ENCODE measurements around the gene ALK.

ALK gene

GRCh38 chr2:29229640-29230039 is 691.7 kb downstream of the ALK start:
- H3K4me1 ChIP-seq (ENCODE audit: control insufficient read depth, insufficient read depth, low read length, poor library complexity, severe bottlenecking), result no peaks in the 10 kb centered on the region
- no peaks in the 10 kb centered on the region for H3K27me3 ChIP-seq (replicated peaks; ENCODE audit: control insufficient read depth, insufficient read depth, low read length, poor library complexity, severe bottlenecking)
- H3K27ac ChIP-seq (ENCODE audit: insufficient read depth, low read length, poor library complexity, severe bottlenecking), result no peak overlapping the region
- H3K36me3 ChIP-seq (ENCODE audit: control insufficient read depth, insufficient read depth, low read length), result no peaks in the 10 kb centered on the region
- H3K9me3 ChIP-seq (ENCODE audit: control insufficient read depth, low read length), result no peaks in the 10 kb centered on the region
- DNase-seq, result no peak
- H3K4me3 ChIP-seq (ENCODE audit: insufficient read depth, low read depth, low read length, poor library complexity, severe bottlenecking), result no peak overlapping the region

- Histone ChIP-seq H3K4me1 (ENCODE audit: control insufficient read depth, insufficient read depth, low read length, poor library complexity, severe bottlenecking) (no peaks in the 10 kb centered on the region), H3K27ac (ENCODE audit: insufficient read depth, low read length, poor library complexity, severe bottlenecking) (no peak overlapping the region), H3K4me3 (ENCODE audit: insufficient read depth, low read depth, low read length, poor library complexity, severe bottlenecking) (no peak overlapping the region), H3K27me3 (replicated peaks; ENCODE audit: control insufficient read depth, insufficient read depth, low read length, poor library complexity, severe bottlenecking) (no peaks in the 10 kb centered on the region), H3K36me3 (ENCODE audit: control insufficient read depth, insufficient read depth, low read length) (no peaks in the 10 kb centered on the region), H3K9me3 (ENCODE audit: control insufficient read depth, low read length) (no peaks in the 10 kb centered on the region)
- DNase-seq, result no peak
These were observed 692.4 kb downstream of the ALK start for GRCh38 chr2:29228947-29229346.

GRCh38 chr2:29227935-29228675 is 693.3 kb downstream of the ALK start:
- Histone ChIP-seq H3K9me3 (ENCODE audit: control insufficient read depth, low read length) (no peaks in the 10 kb centered on the region), H3K36me3 (ENCODE audit: control insufficient read depth, insufficient read depth, low read length) (no peaks in the 10 kb centered on the region), H3K27ac (ENCODE audit: insufficient read depth, low read length, poor library complexity, severe bottlenecking) (no peak overlapping the region), H3K27me3 (replicated peaks; ENCODE audit: control insufficient read depth, insufficient read depth, low read length, poor library complexity, severe bottlenecking) (no peaks in the 10 kb centered on the region), H3K4me1 (ENCODE audit: control insufficient read depth, insufficient read depth, low read length, poor library complexity, severe bottlenecking) (no peaks in the 10 kb centered on the region), H3K4me3 (ENCODE audit: insufficient read depth, low read depth, low read length, poor library complexity, severe bottlenecking) (no peak overlapping the region)
- DNase-seq, result no peak

DNA sequence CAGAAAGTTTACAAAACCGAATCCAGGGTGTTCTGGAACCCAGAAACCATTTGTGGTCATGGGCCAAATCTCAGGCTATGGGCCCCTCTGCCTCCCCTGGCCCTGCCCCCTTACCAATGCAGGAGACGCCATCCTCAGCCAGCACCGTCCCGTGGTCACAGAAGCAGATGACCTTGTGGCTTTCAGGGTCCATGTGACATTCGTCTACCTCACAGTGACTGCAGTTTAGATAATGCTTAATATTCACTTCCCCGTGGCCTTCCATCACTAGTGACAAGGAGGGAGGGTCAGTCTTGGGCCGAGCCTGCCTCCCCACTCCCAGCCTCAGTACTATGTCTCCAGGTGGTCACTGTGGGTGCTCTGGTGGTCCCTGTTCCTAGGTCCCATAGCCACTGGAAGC is 694.6 kb downstream of the ALK start:
- Histone ChIP-seq H3K36me3 (ENCODE audit: control insufficient read depth, insufficient read depth, low read length) (no peaks in the 10 kb centered on the region), H3K27me3 (replicated peaks; ENCODE audit: control insufficient read depth, insufficient read depth, low read length, poor library complexity, severe bottlenecking) (no peaks in the 10 kb centered on the region), H3K27ac (ENCODE audit: insufficient read depth, low read length, poor library complexity, severe bottlenecking) (no peak overlapping the region), H3K4me1 (ENCODE audit: control insufficient read depth, insufficient read depth, low read length, poor library complexity, severe bottlenecking) (no peaks in the 10 kb centered on the region), H3K4me3 (ENCODE audit: insufficient read depth, low read depth, low read length, poor library complexity, severe bottlenecking) (no peak overlapping the region), H3K9me3 (ENCODE audit: control insufficient read depth, low read length) (no peaks in the 10 kb centered on the region)
- DNase-seq, result no peak

- DNase-seq, result no peak
- Histone ChIP-seq H3K4me3 (ENCODE audit: insufficient read depth, low read depth, low read length, poor library complexity, severe bottlenecking) (no peak overlapping the region), H3K27me3 (replicated peaks; ENCODE audit: control insufficient read depth, insufficient read depth, low read length, poor library complexity, severe bottlenecking) (no peaks in the 10 kb centered on the region), H3K27ac (ENCODE audit: insufficient read depth, low read length, poor library complexity, severe bottlenecking) (no peak overlapping the region), H3K9me3 (ENCODE audit: control insufficient read depth, low read length) (no peaks in the 10 kb centered on the region), H3K4me1 (ENCODE audit: control insufficient read depth, insufficient read depth, low read length, poor library complexity, severe bottlenecking) (no peaks in the 10 kb centered on the region), H3K36me3 (ENCODE audit: control insufficient read depth, insufficient read depth, low read length) (no peaks in the 10 kb centered on the region)
These were observed 695.0 kb downstream of the ALK start for GRCh38 chr2:29226375-29226774.

- no peaks in the 10 kb centered on the region for H3K36me3 ChIP-seq (ENCODE audit: control insufficient read depth, insufficient read depth, low read length)
- no peaks in the 10 kb centered on the region for H3K4me1 ChIP-seq (ENCODE audit: control insufficient read depth, insufficient read depth, low read length, poor library complexity, severe bottlenecking)
- no peaks in the 10 kb centered on the region for H3K27me3 ChIP-seq (replicated peaks; ENCODE audit: control insufficient read depth, insufficient read depth, low read length, poor library complexity, severe bottlenecking)
- H3K4me3 ChIP-seq (ENCODE audit: insufficient read depth, low read depth, low read length, poor library complexity, severe bottlenecking), result no peak overlapping the region
- no peaks in the 10 kb centered on the region for H3K9me3 ChIP-seq (ENCODE audit: control insufficient read depth, low read length)
- DNase-seq, result no peak
- no peak overlapping the region for H3K27ac ChIP-seq (ENCODE audit: insufficient read depth, low read length, poor library complexity, severe bottlenecking)
These were observed 695.6 kb downstream of the ALK start for GRCh38 chr2:29225814-29226213.

- Histone ChIP-seq H3K4me1 (ENCODE audit: control insufficient read depth, insufficient read depth, low read length, poor library complexity, severe bottlenecking) (no peaks in the 10 kb centered on the region), H3K4me3 (ENCODE audit: insufficient read depth, low read depth, low read length, poor library complexity, severe bottlenecking) (no peak overlapping the region), H3K36me3 (ENCODE audit: control insufficient read depth, insufficient read depth, low read length) (no peaks in the 10 kb centered on the region), H3K9me3 (ENCODE audit: control insufficient read depth, low read length) (no peaks in the 10 kb centered on the region), H3K27me3 (replicated peaks; ENCODE audit: control insufficient read depth, insufficient read depth, low read length, poor library complexity, severe bottlenecking) (no peaks in the 10 kb centered on the region), H3K27ac (ENCODE audit: insufficient read depth, low read length, poor library complexity, severe bottlenecking) (no peak overlapping the region)
- no peak for DNase-seq
These were observed 696.5 kb downstream of the ALK start for GRCh38 chr2:29224693-29225551.

- DNase-seq, result no peak
- H3K36me3 ChIP-seq (ENCODE audit: control insufficient read depth, insufficient read depth, low read length), result no peaks in the 10 kb centered on the region
- no peaks in the 10 kb centered on the region for H3K4me1 ChIP-seq (ENCODE audit: control insufficient read depth, insufficient read depth, low read length, poor library complexity, severe bottlenecking)
- no peaks in the 10 kb centered on the region for H3K27me3 ChIP-seq (replicated peaks; ENCODE audit: control insufficient read depth, insufficient read depth, low read length, poor library complexity, severe bottlenecking)
- no peak overlapping the region for H3K27ac ChIP-seq (ENCODE audit: insufficient read depth, low read length, poor library complexity, severe bottlenecking)
- H3K9me3 ChIP-seq (ENCODE audit: control insufficient read depth, low read length), result no peaks in the 10 kb centered on the region
- no peak overlapping the region for H3K4me3 ChIP-seq (ENCODE audit: insufficient read depth, low read depth, low read length, poor library complexity, severe bottlenecking)
These were observed 697.3 kb downstream of the ALK start for GRCh38 chr2:29223851-29224692.

GRCh38 chr2:29223257-29223656 is 698.1 kb downstream of the ALK start:
- Histone ChIP-seq H3K36me3 (ENCODE audit: control insufficient read depth, insufficient read depth, low read length) (no peaks in the 10 kb centered on the region), H3K27me3 (replicated peaks; ENCODE audit: control insufficient read depth, insufficient read depth, low read length, poor library complexity, severe bottlenecking) (no peaks in the 10 kb centered on the region), H3K9me3 (ENCODE audit: control insufficient read depth, low read length) (no peaks in the 10 kb centered on the region), H3K27ac (ENCODE audit: insufficient read depth, low read length, poor library complexity, severe bottlenecking) (no peak overlapping the region), H3K4me1 (ENCODE audit: control insufficient read depth, insufficient read depth, low read length, poor library complexity, severe bottlenecking) (no peaks in the 10 kb centered on the region), H3K4me3 (ENCODE audit: insufficient read depth, low read depth, low read length, poor library complexity, severe bottlenecking) (no peak overlapping the region)
- no peak for DNase-seq

Data from effector memory CD4-positive, alpha-beta T cell (primary cell).